Stimulated activated CD8-positive, alpha-beta memory T cell treated with anti-CD3 and anti-CD28 coated beads, Interleukin-7, amount 100 ng/mL, for 48 hours (primary cell): Measurements from ENCODE around the gene ENO2.

Experiments
- DNase-seq, 2 donors: peaks; one replicate each; pipeline ENCODE4 v3.0.0-alpha.2; 2020; ENCODE audit warnings: low read depth in 1 of 2; ENCODE audit errors: extremely low read depth in 1 of 2

ENO2 gene

DNA sequence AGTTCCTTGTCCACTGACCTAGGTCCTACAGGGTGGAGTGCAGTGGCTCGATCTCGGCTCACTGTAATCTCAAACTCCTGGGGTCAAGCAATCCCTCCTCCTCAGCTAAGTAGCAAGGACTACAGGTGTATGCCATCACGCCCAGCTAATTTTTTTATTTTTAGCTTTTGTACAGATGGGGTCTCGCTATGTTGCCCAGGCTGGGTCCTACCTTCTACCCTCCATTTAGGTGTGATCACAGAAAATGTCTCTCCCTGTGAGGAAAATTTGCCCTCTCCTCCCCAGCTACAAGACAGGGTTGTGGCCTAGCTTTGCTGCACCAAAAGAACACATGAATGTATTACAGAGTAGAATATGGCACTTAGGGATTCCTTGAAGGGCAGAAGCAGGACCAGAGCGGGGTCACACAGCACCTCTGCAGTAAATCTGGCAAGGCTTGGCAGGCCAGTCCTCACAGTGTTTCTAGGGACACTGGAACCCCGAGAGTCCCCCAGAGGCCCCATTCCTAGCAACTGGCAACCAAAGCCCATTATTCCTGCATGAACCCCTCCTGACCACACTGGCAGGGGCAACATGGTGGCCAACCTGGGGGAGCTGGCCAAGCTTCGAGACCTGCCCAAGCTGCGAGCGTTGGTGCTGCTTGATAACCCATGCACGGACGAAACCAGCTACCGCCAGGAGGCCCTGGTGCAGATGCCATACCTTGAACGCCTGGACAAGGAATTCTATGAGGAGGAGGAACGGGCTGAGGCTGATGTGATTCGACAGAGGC lies 2.0 kb upstream of the ENO2 start:
- DNase-seq, result no peak

DNA sequence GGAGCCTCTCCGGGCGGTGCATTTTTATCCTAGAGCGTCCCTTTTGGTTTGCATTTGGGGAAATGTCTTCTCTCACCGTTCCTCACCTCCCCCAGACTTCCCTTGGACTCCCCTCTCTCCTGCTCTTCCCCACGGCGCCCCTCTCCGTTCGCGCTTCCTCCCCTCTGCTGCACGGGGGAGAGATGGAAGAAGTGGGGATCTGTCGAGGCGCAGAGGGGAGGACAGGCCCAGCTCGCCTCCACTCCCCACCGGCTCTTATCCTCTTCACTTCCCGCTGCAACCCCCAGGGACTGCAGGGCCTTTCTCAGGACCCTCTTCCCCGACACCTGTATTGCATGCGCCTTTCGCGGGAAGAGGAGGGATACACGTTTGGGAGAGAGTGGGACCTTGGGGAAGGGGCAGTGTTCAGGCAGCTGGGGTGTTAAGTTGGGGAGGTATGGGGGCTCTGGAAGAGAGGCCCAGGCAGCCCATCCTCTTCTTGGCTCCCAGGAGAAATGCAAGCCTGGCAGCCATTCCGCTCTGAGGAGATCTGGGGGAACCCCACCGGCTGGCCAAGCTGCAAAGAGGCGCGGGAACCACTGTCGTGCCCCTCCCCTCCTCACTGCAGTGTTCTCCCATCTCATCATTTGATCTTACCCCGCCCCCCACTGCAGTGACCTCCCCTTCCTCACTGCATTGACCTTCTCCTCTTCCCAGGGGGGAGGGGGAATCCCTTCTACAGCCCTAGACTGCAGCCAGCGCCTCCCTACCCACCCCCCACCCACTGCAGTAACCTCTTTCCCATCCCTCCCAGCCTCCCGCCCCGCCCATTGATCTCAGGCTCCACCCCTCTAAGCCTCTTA lies 788 bp downstream of the ENO2 start:
- no peak for DNase-seq

DNA sequence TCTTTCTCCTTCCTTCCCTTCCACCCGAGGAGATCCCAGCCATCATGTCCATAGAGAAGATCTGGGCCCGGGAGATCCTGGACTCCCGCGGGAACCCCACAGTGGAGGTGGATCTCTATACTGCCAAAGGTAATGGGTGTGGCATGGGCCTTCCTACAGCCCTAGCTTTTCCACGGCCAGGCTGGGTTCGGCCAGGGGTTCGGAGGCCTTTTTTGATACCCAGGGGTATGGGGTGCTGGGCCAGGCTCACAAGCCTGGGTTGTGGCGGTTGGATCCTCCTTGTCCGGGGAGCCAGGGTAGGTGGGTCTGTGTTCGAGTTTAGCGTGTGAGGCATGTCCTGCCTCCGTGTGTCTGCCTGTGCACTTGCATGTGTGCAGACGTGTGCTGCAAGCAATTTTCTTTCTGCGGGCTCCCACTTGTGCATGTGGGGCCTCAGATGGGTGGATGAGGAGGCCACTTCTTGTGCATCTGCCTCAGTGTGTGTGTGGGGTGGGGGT lies 1.5 kb downstream of the ENO2 start:
- no peak for DNase-seq

DNA sequence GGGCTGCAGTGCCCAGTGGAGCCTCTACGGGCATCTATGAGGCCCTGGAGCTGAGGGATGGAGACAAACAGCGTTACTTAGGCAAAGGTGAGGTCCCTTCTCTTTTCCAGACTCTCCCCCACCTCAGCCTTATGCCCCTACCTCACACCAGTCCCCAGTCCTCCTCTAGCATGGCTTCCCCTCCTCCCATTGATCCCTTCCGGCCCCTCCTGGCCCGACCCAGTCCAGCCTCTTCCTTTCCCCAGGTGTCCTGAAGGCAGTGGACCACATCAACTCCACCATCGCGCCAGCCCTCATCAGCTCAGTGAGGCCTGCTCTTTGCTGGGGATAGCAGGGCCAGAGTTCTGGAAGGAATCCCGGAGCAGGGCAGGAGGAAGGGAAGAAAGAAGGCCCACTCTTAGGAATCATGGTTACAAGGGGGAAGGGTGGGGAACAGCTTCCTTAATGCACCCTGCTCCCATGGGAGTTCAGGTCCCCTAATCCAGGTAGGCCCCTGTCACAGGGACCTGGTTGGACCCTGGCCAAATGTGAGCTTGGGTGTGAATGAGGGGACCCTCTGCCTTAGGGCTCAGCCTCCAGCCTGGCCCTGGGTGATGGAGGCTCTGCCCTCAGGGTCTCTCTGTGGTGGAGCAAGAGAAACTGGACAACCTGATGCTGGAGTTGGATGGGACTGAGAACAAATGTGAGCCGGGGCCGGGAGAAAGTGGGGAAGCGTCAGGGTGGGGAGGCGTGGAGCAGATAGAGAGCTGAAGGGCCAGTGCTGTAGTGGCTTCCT lies 2.2 kb downstream of the ENO2 start:
- no peak for DNase-seq

DNA sequence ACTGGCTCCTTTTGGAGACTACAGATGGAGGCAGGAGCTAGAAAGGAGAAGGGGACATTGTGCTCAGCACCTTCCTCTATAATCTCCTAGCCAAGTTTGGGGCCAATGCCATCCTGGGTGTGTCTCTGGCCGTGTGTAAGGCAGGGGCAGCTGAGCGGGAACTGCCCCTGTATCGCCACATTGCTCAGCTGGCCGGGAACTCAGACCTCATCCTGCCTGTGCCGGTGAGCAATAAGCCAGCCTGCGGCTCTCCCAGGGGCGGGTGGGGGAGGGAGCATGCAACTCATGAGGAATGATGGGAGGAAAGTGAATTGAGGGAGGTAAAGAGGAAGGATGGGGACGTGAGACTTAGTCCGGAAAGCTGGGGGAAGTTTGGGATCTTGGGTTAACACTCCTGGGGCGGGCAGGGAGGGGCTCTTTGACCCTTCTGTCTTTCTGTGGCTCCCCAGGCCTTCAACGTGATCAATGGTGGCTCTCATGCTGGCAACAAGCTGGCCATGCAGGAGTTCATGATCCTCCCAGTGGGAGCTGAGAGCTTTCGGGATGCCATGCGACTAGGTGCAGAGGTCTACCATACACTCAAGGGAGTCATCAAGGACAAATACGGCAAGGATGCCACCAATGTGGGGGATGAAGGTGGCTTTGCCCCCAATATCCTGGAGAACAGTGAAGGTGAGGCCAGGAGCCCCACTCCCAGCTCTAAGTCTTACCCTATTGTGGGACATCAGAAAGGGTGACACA lies 3.3 kb downstream of the ENO2 start:
- DNase-seq, result no peak

DNA sequence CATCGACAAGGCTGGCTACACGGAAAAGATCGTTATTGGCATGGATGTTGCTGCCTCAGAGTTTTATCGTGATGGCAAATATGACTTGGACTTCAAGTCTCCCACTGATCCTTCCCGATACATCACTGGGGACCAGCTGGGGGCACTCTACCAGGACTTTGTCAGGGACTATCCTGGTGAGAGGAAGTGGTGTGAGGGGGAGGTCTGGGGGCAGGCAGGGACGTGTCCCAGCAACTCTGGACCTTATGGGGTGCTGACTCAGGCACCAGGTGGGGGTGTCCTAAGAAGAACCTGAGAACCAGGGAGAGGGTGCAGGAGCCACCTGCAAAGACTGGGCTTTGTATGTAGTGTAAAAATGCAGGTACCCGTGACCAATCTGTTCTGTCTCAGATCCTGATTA lies 5.2 kb downstream of the ENO2 start:
- no peak for DNase-seq

DNA sequence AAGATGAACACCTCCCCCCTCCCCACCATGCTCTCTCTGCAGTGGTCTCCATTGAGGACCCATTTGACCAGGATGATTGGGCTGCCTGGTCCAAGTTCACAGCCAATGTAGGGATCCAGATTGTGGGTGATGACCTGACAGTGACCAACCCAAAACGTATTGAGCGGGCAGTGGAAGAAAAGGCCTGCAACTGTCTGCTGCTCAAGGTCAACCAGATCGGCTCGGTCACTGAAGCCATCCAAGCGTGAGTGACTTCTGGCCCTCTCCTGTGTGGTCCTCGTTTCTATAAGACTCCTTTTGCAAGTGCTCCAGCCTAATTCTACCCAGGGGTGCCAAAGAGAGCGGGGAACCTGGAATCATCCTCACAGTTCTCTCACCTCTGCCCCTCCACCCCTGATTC lies 7.2 kb downstream of the ENO2 start:
- DNase-seq, result no peak

DNA sequence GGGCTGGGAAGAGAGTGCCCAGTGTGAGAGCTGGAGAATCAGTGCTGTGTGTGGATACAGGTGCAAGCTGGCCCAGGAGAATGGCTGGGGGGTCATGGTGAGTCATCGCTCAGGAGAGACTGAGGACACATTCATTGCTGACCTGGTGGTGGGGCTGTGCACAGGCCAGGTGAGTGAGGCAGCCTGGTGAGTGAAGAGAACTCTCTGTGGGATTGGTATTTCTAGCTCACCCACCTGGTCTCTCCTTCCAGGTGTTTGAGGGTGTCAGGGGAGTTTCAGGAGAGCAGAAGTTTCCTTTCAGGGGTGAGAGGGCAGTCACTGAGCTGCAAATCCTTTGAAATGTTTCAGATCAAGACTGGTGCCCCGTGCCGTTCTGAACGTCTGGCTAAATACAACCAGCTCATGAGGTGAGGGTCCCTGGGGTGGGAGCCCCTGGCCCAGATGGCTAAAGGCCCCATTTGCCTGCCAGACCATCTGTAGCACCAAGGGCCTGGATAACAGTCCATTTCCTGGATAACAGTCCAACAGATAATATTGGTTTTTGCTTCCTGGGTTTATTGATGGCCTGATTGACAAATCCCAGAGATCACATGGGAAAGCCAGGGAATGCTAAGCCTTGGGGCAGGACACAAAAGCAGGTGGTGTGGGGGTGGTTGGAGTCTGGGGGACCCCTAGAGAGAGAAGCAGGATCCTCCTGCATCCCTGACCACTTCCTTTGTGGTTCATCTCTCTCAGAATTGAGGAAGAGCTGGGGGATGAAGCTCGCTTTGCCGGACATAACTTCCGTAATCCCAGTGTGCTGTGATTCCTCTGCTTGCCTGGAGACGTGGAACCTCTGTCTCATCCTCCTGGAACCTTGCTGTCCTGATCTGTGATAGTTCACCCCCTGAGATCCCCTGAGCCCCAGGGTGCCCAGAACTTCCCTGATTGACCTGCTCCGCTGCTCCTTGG lies 7.9 kb downstream of the ENO2 start:
- no peak for DNase-seq

DNA sequence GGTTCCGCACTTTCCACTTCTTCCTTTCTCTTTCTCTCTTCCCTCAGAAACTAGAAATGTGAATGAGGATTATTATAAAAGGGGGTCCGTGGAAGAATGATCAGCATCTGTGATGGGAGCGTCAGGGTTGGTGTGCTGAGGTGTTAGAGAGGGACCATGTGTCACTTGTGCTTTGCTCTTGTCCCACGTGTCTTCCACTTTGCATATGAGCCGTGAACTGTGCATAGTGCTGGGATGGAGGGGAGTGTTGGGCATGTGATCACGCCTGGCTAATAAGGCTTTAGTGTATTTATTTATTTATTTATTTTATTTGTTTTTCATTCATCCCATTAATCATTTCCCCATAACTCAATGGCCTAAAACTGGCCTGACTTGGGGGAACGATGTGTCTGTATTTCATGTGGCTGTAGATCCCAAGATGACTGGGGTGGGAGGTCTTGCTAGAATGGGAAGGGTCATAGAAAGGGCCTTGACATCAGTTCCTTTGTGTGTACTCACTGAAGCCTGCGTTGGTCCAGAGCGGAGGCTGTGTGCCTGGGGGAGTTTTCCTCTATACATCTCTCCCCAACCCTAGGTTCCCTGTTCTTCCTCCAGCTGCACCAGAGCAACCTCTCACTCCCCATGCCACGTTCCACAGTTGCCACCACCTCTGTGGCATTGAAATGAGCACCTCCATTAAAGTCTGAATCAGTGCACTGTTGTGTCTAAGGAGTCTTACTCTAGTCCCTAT lies 8.8 kb downstream of the ENO2 start:
- no peak for DNase-seq

DNA sequence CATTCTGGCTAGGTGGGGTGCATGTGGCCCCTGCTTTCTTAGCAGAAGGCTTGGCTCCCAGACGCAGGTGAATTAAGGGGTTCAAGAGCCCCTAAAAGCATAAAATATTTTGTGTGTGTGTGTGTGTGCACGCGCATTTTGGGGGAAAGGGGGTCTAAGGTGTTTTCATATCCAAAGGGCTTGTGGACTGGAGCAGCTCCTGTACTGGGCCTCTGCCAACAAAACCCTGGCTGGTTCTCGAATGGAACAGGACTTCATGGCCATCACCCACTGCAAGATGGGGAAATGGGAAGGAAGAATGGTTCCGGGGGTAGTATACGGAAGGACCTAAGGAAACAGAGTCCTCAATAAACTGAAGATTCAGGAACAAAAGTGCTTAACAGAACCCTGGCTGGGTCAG lies 9.5 kb downstream of the ENO2 start:
- DNase-seq, result no peak

DNA sequence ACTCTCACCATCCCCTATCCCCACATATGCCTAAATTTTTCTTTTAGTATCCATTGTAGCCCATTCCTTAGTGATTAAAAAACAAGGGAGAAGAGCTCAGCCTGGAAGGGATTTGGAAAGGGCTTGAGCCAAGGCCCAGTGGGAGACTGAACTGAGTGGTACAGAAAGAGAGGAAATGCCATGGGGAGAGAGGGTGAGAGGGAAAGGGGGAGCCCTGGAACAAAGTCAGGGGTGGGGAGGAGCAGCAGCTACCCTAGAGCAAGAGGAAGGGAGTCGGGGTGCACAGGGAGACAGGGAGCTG lies 10.8 kb downstream of the ENO2 start:
- no peak for DNase-seq

DNA sequence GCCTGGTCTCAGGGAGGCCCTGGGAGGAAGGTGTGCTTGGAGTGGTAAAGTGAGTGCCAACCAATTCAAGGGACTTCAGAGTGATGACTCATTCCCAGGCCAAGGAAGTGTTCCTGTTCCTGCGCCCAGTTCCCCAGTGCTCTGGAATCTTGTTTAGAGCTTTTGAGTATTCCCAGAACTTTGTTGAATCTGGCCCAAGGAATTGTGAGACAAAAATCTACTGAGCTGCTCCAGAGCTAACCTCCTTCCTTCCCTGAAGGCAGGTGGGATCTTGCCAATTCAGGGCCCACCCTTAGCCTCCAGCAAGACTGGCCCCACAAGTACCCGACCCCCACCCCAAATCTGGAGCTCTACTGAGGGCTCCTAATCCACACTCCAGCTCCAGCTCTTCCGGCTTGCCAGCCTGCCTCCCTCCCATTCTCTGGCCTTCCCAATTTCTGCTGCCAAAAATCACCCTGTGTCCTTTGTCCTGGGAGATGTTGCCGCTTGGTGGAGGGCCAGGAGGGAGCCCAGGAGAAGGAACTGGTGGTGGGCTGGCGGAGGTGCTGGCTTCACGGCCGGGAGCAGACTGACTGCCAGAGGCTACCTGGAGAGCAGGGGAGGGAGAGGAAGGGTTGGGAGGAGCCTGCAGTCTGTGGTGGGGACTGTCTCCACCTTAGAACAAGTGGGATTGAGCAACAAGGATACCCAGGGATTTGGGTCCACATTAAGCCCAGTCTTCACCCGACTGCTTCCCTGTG lies 11.3 kb downstream of the ENO2 start:
- no peak for DNase-seq

DNA sequence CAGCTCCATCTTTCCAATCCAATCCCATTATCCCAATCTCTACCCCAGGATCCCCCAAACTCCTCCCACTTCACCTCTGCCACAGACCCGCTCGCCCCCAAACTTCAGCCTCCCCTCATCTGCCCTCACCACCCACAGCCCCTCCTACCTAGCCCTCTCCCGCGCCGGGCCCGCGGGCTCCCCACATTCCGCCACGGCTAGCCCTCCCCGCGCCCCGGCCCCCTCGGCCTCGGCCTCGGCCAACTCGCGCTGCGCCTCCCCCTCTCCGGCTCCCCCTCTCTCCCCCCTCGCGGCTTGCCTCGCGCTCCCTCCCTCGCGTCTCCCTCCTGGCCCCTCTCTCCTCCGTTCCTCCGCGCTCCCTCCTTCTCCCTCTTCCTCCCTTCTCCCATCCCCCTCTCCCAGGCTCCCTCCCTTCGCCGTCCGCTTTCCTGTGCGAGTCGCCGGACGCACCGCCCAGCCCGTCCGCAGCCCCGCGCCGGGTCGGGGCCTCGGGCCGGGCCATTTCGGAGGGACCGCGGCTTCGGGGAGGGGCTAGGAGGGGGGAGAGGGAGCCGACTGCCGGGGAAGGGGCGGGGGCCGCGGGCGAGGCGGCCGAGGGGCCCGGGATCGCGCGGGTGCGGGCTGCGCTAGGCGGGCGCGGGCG lies 13.1 kb downstream of the ENO2 start, which contains the start of gene ATN1:
ATN1 (plus strand) TSS at position 581 of the 643 bp plus-strand sequence. CDS start 6,043 bp downstream, outside the sequence.
- DNase-seq, result no peak

DNA sequence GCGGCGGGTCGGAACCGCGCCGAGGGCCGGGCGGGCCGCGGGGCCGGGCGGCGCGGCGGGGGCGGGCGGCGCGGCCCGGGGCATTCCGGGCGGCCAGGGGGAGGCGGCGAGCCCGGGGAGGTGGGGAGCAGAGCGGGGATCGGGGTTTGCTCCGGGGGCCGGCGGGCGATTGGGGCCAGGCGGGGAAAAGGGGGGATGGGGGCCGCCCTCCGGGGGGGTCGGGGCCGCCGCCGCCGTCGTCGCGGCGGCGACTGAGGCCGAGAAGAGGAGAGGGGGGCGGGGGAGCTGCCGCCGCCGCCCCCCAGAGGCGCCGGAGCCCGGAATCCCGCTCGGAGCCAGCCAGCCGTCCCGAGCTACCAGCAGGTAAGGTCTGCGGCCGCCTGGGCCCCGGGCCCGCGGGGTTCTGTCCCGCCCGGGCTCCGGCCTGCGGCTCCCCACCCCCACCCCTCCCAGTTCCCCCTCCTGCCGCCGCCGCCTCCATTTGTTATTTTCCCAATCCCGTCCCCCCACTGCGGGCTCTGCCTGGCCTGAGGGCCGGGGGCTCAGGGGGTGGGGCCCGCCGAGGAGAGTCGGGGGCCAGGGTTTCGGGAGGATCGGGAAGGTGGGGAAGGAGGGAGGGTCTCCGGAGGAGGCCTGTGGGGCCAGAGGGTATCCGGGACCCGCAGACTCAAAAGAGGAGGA lies 13.8 kb downstream of the ENO2 start:
- no peak for DNase-seq

DNA sequence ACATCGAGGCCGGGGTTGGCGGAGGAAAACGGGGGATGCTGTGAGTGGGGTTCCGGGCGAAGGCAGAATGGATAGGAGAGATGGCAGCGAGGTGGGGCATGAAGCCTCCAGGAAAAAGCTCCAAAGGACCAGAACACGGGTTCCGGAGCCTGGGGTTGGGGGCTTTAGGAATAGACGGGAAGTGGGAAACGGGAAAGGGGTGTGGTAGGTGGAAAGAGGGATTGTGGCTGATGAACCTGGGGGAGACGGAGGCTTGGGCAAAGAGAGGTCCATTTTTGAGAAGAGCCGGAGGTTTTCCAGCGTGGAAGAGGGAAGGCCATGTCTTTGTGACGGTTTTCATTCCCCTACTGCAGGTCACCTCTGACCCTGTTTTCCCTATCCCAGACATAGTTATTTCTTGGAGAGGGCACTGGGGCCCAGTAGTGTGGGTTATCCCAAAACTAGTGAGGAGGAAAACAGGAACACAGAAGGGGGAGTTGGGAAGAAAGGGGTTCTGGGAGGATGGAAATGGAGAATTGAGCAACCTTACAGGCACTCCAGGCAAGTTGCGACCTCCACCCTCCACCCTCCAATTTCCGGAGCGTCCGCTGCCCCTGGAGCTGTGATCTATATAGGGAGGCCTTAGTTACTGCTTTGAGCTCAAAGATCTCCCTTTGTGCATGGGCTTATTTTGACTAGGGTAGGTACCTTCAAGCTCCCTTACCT lies 14.5 kb downstream of the ENO2 start:
- DNase-seq, result no peak
